HUES6 (cell line): ENCODE results near the gene RAD51.

Experiments
- H3K27ac ChIP-seq: 2 replicates; pipeline ENCODE4 v1.7.0; 2013; ENCODE audit warnings: low read depth, mild to moderate bottlenecking, low read length, inconsistent platforms
- H3K27me3 ChIP-seq: 2 replicates; pipeline ENCODE4 v1.6.1; 2013; ENCODE audit warnings: low read length; ENCODE audit not compliant: control insufficient read depth, insufficient read depth
- H3K36me3 ChIP-seq: 2 replicates; pipeline ENCODE4 v1.6.1; 2013; ENCODE audit warnings: low read length; ENCODE audit not compliant: control insufficient read depth, insufficient read depth
- H3K4me1 ChIP-seq: 2 replicates; pipeline ENCODE4 v1.6.1; 2013; ENCODE audit warnings: low read length; ENCODE audit not compliant: control insufficient read depth, insufficient read depth
- H3K4me3 ChIP-seq: 2 replicates; pipeline ENCODE4 v1.5.1; 2013; ENCODE audit warnings: low read depth, low read length
- H3K9ac ChIP-seq: one replicate; pipeline ENCODE4 v1.6.1; 2013; ENCODE audit warnings: mild to moderate bottlenecking, low read length
- H3K9me3 ChIP-seq: 2 replicates; pipeline ENCODE4 v1.6.1; 2013; ENCODE audit warnings: low read depth, low read length; ENCODE audit not compliant: control insufficient read depth, insufficient read depth

The RAD51 gene

DNA sequence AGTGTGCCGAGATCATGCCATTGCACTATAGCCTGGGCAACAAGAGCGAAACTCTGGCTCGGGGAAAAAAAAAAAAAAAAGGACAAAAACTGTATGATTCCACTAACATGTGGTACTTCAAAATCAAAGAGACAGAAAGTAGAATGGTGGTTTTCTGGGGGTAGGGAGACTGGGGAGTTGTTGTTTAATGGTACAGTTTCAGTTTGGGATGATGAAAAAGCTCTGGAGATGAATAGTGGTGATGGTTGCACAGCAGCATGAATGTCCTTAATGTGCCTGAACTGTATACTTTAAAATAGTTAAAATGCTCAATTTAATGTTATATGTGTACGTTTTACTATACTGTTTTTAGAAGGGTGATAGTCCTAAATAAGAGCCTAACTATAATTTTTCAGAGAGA, 27.4 kb downstream of the RAD51 start:
- Histone ChIP-seq H3K4me1 (no peaks in the 10 kb centered on the region), H3K27ac (no peak overlapping the region), H3K4me3 (no peak overlapping the region), H3K27me3 (no peaks in the 10 kb centered on the region), H3K36me3 (peaks cover 42% of the 10 kb centered on the region), H3K9me3 (no peaks in the 10 kb centered on the region), H3K9ac (no peak overlapping the region)

DNA sequence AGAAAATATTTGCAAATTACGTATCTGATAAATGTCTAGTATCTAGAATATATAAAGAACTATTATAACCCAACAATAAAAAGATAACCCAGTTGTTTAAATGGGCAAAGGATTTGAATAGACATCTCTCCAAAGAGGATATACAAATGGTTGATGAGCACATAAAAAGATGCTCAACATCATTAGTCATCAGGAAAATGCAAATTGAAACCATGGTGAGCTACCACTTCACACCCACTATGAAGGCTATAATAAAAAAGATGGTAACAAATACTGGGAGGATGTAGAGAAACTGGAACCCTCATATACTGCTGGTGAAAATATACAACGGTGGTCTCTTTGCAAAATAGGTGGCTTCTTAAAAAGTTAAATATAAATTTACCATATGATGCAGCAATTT, 28.0 kb downstream of the RAD51 start:
- H3K9me3 ChIP-seq, result no peaks in the 10 kb centered on the region
- peaks cover 38% of the 10 kb centered on the region for H3K36me3 ChIP-seq
- no peaks in the 10 kb centered on the region for H3K4me1 ChIP-seq
- no peaks in the 10 kb centered on the region for H3K27me3 ChIP-seq
- H3K9ac ChIP-seq, result no peak overlapping the region
- no peak overlapping the region for H3K4me3 ChIP-seq
- no peak overlapping the region for H3K27ac ChIP-seq

- no peak overlapping the region for H3K27ac ChIP-seq
- no peaks in the 10 kb centered on the region for H3K27me3 ChIP-seq
- no peak overlapping the region for H3K9ac ChIP-seq
- H3K4me1 ChIP-seq, result no peaks in the 10 kb centered on the region
- H3K4me3 ChIP-seq, result no peak overlapping the region
- peaks cover 38% of the 10 kb centered on the region for H3K36me3 ChIP-seq
- H3K9me3 ChIP-seq, result no peaks in the 10 kb centered on the region
These were observed 28.9 kb downstream of the RAD51 start for GRCh38 chr15:40723919-40724318.

DNA sequence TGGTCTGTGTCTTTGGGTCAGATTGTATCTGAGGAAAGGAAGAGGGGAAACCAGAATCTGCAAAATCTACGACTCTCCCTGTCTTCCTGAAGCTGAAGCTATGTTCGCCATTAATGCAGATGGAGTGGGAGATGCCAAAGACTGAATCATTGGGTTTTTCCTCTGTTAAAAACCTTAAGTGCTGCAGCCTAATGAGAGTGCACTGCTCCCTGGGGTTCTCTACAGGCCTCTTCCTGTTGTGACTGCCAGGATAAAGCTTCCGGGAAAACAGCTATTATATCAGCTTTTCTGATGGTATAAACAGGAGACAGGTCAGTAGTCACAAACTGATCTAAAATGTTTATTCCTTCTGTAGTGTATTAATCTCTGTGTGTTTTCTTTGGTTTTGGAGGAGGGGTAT, 36.1 kb downstream of the RAD51 start:
- H3K36me3 ChIP-seq, result peaks cover 67% of the 10 kb centered on the region
- H3K4me3 ChIP-seq, result no peak overlapping the region
- H3K9ac ChIP-seq, result no peak overlapping the region
- H3K27ac ChIP-seq, result no peak overlapping the region
- H3K27me3 ChIP-seq, result no peaks in the 10 kb centered on the region
- H3K9me3 ChIP-seq, result no peaks in the 10 kb centered on the region
- no peaks in the 10 kb centered on the region for H3K4me1 ChIP-seq

DNA sequence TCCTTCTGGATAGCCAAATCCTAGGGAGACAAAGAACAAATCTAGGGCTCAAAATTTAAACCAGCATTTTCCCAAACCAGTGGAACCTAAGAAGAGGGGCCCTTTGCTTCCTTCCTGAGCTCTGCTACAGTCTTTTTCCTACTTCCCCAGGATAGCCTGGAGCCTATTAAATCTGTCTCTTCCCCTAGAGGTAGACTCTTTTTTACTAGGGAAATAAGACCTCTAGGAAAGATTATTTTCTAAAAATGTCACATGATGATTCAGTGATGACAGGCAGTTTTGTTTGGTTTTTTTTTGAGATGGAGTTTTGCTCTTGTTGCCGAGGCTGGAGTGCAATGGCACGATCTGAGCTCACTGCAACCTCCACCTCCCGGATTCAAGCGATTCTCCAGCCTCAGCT, 41.6 kb downstream of the RAD51 start:
- Histone ChIP-seq H3K4me1 (peaks cover 27% of the 10 kb centered on the region), H3K27ac (no peak overlapping the region), H3K4me3 (no peak overlapping the region), H3K27me3 (no peaks in the 10 kb centered on the region), H3K9me3 (no peaks in the 10 kb centered on the region), H3K36me3 (peaks cover 67% of the 10 kb centered on the region), H3K9ac (no peak overlapping the region)

- H3K4me1 ChIP-seq, result peaks cover 27% of the 10 kb centered on the region
- H3K9me3 ChIP-seq, result no peaks in the 10 kb centered on the region
- no peaks in the 10 kb centered on the region for H3K27me3 ChIP-seq
- H3K27ac ChIP-seq, result no peak overlapping the region
- H3K4me3 ChIP-seq, result no peak overlapping the region
- no peak overlapping the region for H3K9ac ChIP-seq
- H3K36me3 ChIP-seq, result peaks cover 62% of the 10 kb centered on the region
These were observed 42.1 kb downstream of the RAD51 start for GRCh38 chr15:40737048-40737447.

DNA sequence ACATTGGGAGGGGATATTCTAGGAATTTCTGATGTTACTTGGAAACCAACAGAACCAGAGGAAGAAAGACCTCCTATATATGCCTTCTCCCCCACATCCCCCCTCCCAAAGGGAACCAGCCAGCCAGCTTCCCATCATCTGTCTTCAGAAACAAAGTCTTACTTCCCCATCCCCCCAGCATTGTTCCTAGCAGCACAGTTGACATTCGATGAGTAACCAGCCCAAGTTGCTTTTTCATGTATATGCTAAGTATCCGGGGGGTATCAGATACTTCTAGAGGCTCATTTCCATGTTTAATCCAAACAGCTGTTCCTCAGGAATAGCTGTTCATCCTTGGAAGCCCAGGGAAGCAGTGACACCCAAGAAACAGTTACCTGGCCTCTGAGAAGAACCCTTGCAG, 44.1 kb downstream of the RAD51 start:
- Histone ChIP-seq H3K27me3 (no peaks in the 10 kb centered on the region), H3K4me1 (peaks cover 27% of the 10 kb centered on the region), H3K9ac (peak overlapping the region; percentile 55), H3K36me3 (peaks cover 65% of the 10 kb centered on the region), H3K4me3 (peak overlapping the region; percentile 5; the same call in 1 of the 2 replicates), H3K27ac (peak overlapping the region; percentile 61; the same call in 1 of the 2 replicates), H3K9me3 (no peaks in the 10 kb centered on the region)

- no peaks in the 10 kb centered on the region for H3K9me3 ChIP-seq
- H3K4me1 ChIP-seq, result peaks cover 27% of the 10 kb centered on the region
- H3K27me3 ChIP-seq, result no peaks in the 10 kb centered on the region
- no peak overlapping the region for H3K4me3 ChIP-seq
- H3K36me3 ChIP-seq, result peaks cover 65% of the 10 kb centered on the region
- H3K27ac ChIP-seq, result peak overlapping the region; percentile 61; the same call in 1 of the 2 replicates
- H3K9ac ChIP-seq, result peak overlapping the region; percentile 55
These were observed 44.9 kb downstream of the RAD51 start for GRCh38 chr15:40739854-40740253.

DNA sequence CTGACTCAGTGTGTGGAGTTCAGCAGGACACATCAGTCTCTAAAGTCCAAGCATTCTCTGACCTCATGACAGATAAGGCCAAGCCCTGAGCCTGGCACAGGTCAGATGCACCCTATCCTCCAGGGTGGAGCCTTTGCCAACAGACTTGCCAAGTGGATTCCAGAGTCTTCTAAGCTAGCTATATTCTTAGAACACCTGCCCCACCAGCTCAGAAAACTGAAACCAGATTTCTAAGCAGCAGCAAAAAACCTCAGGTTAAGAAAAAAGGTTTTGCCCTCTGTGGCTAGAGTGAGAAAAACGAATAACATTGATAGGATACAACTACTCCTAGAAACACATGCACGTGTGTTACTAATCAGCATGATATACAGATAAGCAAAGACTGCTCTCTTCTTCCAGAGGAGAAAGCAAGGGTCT, 48.5 kb downstream of the RAD51 start:
- H3K4me1 ChIP-seq, result peaks cover 21% of the 10 kb centered on the region
- no peak overlapping the region for H3K4me3 ChIP-seq
- H3K27ac ChIP-seq, result no peak overlapping the region
- peaks cover 42% of the 10 kb centered on the region for H3K36me3 ChIP-seq
- H3K9me3 ChIP-seq, result no peaks in the 10 kb centered on the region
- H3K9ac ChIP-seq, result no peak overlapping the region
- no peaks in the 10 kb centered on the region for H3K27me3 ChIP-seq

- H3K9ac ChIP-seq, result no peak overlapping the region
- no peaks in the 10 kb centered on the region for H3K27me3 ChIP-seq
- H3K36me3 ChIP-seq, result peaks cover 43% of the 10 kb centered on the region
- no peak overlapping the region for H3K27ac ChIP-seq
- no peak overlapping the region for H3K4me3 ChIP-seq
- no peaks in the 10 kb centered on the region for H3K9me3 ChIP-seq
- peaks cover 16% of the 10 kb centered on the region for H3K4me1 ChIP-seq
These were observed 49.2 kb downstream of the RAD51 start for GRCh38 chr15:40743921-40744814.

DNA sequence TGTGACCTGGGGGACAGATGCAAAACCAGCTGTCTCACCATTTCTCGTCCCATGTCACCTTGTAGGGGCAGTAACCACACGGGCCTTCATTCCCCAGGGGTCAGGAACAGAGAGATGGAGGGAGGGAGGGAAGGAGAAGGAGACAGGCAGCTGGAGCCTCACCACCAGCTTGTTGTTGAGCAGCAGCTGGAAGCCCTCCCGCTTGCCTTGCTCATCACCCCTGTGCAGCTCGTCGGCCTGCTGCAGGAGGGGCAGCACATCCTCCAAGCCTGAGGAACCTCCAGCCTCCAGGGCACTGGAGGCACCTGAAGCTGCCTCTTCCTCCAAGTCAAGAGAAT, 49.8 kb downstream of the RAD51 start:
- no peak overlapping the region for H3K27ac ChIP-seq
- H3K4me1 ChIP-seq, result peaks cover 10% of the 10 kb centered on the region
- H3K9ac ChIP-seq, result no peak overlapping the region
- H3K27me3 ChIP-seq, result no peaks in the 10 kb centered on the region
- H3K4me3 ChIP-seq, result no peak overlapping the region
- H3K36me3 ChIP-seq, result peaks cover 39% of the 10 kb centered on the region
- H3K9me3 ChIP-seq, result no peaks in the 10 kb centered on the region
